IPS-18a (cell line): ENCODE results near the gene THAP7.
"Not testable (repeated sequence)": the region's sequence is repeated elsewhere in the genome, so short reads cannot be mapped to it uniquely, and the experiment has no call there.

Experiments used
- H3K27ac ChIP-seq: one replicate; pipeline ENCODE4 v1.5.1; 2013; ENCODE audit warnings: low read length
- H3K27me3 ChIP-seq: one replicate; pipeline ENCODE4 v1.6.1; 2013; ENCODE audit warnings: mild to moderate bottlenecking, low read length; ENCODE audit not compliant: control insufficient read depth, insufficient read depth
- H3K36me3 ChIP-seq: one replicate; pipeline ENCODE4 v1.6.1; 2013; ENCODE audit warnings: low read depth, low read length; ENCODE audit not compliant: control insufficient read depth
- H3K4me1 ChIP-seq: one replicate; pipeline ENCODE4 v1.6.1; 2013; ENCODE audit warnings: low read depth, low read length; ENCODE audit not compliant: control insufficient read depth
- H3K4me3 ChIP-seq: one replicate; pipeline ENCODE4 v1.5.1; 2013; ENCODE audit warnings: low read length
- H3K9ac ChIP-seq: one replicate; pipeline ENCODE4 v1.6.1; 2013; ENCODE audit warnings: mild to moderate bottlenecking, low read length, moderate library complexity
- H3K9me3 ChIP-seq: one replicate; pipeline ENCODE4 v1.6.1; 2013; ENCODE audit warnings: low read depth, low read length; ENCODE audit not compliant: control insufficient read depth

Gene THAP7, protein sequence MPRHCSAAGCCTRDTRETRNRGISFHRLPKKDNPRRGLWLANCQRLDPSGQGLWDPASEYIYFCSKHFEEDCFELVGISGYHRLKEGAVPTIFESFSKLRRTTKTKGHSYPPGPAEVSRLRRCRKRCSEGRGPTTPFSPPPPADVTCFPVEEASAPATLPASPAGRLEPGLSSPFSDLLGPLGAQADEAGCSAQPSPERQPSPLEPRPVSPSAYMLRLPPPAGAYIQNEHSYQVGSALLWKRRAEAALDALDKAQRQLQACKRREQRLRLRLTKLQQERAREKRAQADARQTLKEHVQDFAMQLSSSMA

DNA sequence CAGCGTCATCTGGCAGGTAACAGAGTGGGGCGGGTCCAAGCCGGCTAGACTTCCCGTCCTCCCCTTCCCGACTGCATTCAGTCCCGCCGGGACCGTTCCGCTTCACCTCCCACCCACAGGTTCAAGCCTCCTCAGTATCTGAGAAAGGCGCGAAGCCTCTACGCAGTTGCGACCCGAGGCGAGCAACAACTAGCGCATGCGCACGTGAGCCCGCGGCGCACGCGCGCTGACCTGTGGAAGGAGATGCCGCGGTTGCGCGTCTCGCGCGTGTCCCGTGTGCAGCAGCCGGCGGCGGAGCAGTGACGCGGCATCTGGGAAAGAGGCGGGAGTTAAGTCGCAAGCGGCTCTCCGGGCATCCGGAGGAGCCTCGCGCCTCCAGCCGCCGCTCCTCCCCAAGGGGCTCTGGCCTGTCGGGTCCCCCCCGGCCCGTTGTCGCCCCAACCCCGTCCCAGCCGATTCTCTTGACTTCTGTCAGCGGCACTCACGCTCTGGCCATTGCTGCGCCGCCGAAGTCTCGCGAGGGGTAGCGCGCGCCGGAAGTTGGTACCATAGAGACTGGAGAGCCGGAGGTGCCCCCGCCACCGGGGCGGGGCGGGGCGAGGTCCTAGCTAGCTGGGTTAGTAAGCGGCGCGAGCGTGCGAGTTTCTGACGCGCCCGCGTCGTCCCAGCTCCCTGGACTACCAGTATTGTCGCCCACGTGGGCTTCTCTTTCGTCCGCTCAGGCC is at the start of gene THAP7:
THAP7 (minus strand) TSS at position 518 of the 725 bp plus-strand sequence; CDS start at position 311, 207 bp downstream.
- H3K36me3 ChIP-seq: peaks cover 4% of the 10 kb centered on the region
- H3K27me3 ChIP-seq: no peaks in the 10 kb centered on the region
- peak within 1 kb of the TSS; percentile 86 for H3K4me3 ChIP-seq
- H3K9ac ChIP-seq: peak within 1 kb of the TSS; percentile 77
- peak within 1 kb of the TSS; percentile 65 for H3K27ac ChIP-seq
- H3K9me3 ChIP-seq: no peaks in the 10 kb centered on the region
- peaks cover 11% of the 10 kb centered on the region for H3K4me1 ChIP-seq

- H3K27me3 ChIP-seq: no peaks in the 10 kb centered on the region
- H3K9me3 ChIP-seq: no peaks in the 10 kb centered on the region
- peaks cover 11% of the 10 kb centered on the region for H3K4me1 ChIP-seq
- no peaks in the 10 kb centered on the region for H3K36me3 ChIP-seq
- no peak overlapping the region for H3K4me3 ChIP-seq
- no peak overlapping the region for H3K27ac ChIP-seq
- no peak overlapping the region for H3K9ac ChIP-seq
These were observed 49.4 kb upstream of the THAP7 start for GRCh38 chr22:21051145-21051830.

DNA sequence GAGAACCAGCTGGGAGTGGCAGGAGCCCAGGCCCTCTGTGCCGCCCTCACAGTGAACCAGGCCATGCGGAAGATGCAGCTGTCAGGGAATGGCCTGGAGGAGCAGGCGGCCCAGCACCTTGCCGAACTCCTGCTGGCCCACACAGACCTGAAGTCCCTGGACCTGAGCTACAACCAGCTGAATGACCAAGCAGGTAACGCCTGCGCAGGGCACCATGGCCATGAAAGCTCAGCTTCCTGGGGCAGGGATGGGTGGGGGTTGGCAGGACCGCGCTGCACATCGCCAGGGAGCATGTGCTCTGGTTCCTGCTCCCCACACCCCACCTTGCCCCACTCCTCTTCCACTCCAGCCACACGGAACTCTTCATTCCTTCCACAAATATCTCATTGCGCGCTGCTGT is 47.0 kb upstream of the THAP7 start:
- H3K9ac ChIP-seq, H3K27ac ChIP-seq, H3K36me3 ChIP-seq, H3K9me3 ChIP-seq, H3K4me3 ChIP-seq, H3K27me3 ChIP-seq: not testable (repeated sequence)
- peaks cover 13% of the 10 kb centered on the region for H3K4me1 ChIP-seq

GRCh38 chr22:21048448-21048847 is 46.5 kb upstream of the THAP7 start:
- H3K27me3 ChIP-seq, H3K36me3 ChIP-seq, H3K9ac ChIP-seq, H3K9me3 ChIP-seq, H3K4me3 ChIP-seq, H3K27ac ChIP-seq: not testable (repeated sequence)
- peaks cover 13% of the 10 kb centered on the region for H3K4me1 ChIP-seq

DNA sequence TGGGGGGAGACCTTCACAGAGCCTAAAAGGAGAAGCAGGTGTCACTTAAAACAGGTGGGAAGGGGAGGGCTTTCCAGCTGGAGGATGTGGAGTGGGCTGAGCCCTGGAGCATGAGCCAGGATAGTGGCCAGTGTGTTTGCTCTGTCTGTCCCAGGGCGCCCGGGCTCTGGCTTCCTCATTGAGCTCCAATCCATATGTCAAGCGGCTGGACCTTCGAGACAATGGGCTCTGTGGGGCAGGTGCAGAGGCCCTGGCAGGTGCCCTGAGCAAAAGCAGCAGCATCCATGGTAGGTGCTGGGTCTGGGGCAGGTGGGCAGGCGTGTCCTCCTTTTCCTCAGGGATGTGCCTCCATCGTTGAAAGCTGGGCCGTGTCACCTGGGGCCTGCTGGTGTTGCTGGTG is 45.8 kb upstream of the THAP7 start:
- Histone ChIP-seq H3K27me3 (no peaks in the 10 kb centered on the region), H3K9ac (no peak overlapping the region), H3K36me3 (no peaks in the 10 kb centered on the region), H3K4me1 (peaks cover 13% of the 10 kb centered on the region), H3K27ac (no peak overlapping the region), H3K4me3 (no peak overlapping the region), H3K9me3 (no peaks in the 10 kb centered on the region)

- no peaks in the 10 kb centered on the region for H3K27me3 ChIP-seq
- no peak overlapping the region for H3K9ac ChIP-seq
- H3K9me3 ChIP-seq: no peaks in the 10 kb centered on the region
- H3K4me3 ChIP-seq: no peak overlapping the region
- H3K27ac ChIP-seq: no peak overlapping the region
- H3K4me1 ChIP-seq: peaks cover 12% of the 10 kb centered on the region
- no peaks in the 10 kb centered on the region for H3K36me3 ChIP-seq
These were observed 45.2 kb upstream of the THAP7 start for GRCh38 chr22:21047035-21047661.

DNA sequence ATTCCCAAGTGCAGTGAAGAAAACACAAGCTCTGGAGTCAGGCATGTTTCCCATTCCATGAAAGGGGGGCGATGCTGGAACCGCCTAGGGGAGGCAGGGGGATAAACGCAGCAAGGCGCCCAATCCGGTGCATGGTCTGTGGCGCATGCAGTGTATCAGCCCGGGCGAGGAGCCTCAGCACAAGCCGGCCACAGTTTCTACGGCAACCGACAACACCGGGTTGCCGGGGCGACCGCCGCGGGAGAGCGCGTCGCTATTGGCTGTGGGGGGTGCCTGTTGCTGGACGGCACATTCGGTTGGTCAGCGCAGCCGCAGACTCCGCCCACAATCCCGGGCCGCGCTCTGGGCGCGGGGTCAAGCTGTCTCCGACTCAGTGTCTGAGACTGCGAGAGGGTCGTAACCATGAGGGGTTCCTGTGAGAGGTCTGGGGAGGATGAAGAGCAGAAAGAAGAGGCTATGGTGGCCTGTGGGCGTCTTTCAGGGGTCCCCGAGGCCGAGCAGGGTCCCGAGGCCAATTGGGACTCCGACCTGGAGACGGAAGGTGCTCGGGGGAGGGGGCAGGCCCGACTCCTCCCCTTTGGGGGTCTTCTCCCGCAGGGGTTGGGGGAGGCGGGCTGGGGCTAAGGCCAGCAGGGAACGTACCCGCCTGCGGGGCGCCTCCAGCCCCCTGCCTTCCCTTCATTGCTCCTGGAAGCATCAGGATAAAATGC is 43.8 kb upstream of the THAP7 start, which contains the start of gene LRRC74B:
LRRC74B (plus strand) TSS at position 362 of the 710 bp plus-strand sequence; CDS start at position 403, 41 bp downstream.
- Histone ChIP-seq H3K9ac (peak within 1 kb of the TSS; percentile 65), H3K36me3 (no peaks in the 10 kb centered on the region), H3K27me3 (no peaks in the 10 kb centered on the region), H3K27ac (no peak within 1 kb of the TSS), H3K9me3 (no peaks in the 10 kb centered on the region), H3K4me1 (peaks cover 5% of the 10 kb centered on the region), H3K4me3 (peak within 1 kb of the TSS; percentile 74)

GRCh38 chr22:21044931-21045584 is 43.1 kb upstream of the THAP7 start:
- no peaks in the 10 kb centered on the region for H3K27me3 ChIP-seq
- H3K27ac ChIP-seq: no peak overlapping the region
- peaks cover 5% of the 10 kb centered on the region for H3K4me1 ChIP-seq
- peak overlapping the region; percentile 74 for H3K4me3 ChIP-seq
- H3K9ac ChIP-seq: no peak overlapping the region
- no peaks in the 10 kb centered on the region for H3K9me3 ChIP-seq
- H3K36me3 ChIP-seq: no peaks in the 10 kb centered on the region

DNA sequence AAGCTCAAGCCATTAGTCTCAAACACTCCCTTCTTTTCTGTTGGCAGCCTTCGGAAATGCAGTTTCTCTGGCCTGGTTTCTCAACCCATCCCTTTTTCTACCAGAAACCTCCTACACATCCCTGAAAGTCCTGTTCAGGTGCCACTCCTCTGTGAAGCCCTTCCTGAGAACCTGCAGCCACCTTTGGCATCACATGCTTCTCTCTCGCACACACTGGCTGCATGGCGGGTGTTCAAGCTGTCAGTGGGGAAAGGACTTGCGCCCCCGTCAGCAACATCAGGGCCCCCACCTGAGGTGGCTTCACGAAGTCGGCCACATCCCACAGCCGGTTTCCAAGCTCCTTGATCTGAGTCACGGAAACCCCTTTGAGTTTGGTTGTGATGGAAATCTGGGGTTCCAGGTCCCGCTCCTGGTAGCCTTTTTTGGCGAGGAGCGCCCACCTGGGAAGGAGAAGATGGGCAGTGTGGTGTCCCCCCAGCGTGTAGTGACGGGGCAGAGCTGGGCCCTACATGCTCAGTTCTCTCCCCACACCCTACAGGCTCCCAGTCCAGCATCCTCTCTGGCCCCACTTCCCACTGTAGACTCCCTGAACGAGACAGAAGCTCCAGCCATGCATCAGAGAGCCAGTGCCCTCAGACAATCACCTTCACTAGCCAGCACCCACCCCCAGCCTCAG is 42.1 kb upstream of the THAP7 start:
- H3K4me1 ChIP-seq: peaks cover 5% of the 10 kb centered on the region
- no peak overlapping the region for H3K9ac ChIP-seq
- no peak overlapping the region for H3K27ac ChIP-seq
- H3K27me3 ChIP-seq: no peaks in the 10 kb centered on the region
- H3K4me3 ChIP-seq: no peak overlapping the region
- H3K9me3 ChIP-seq: no peaks in the 10 kb centered on the region
- H3K36me3 ChIP-seq: no peaks in the 10 kb centered on the region
